ENCODE measurements around the gene ACIN1.

The ACIN1 gene

GRCh38 chr14:23102801-23103200, 7.9 kb upstream of the ACIN1 start:
- no peak overlapping the region for H3K14ac ChIP-seq (ENCODE audit: low read length)
- no CpG with 5 or more reads among the region's 2 CpGs for WGBS, 2 donors (ENCODE audit: extremely low coverage in 2 of 2, insufficient read length in 2 of 2, insufficient replicate concordance in 1 of 2)
- no peaks in the 10 kb centered on the region for H3K9me3 ChIP-seq (replicated peaks in 1 of 2; ENCODE audit: control insufficient read depth in 2 of 2, insufficient read depth in 1 of 2, low read depth in 1 of 2, low read length in 2 of 2)
- no peak overlapping the region for H3K4me3 ChIP-seq (ENCODE audit: low read length in 2 of 2)
- H2BK12ac ChIP-seq (ENCODE audit: low read length): no peak overlapping the region
- H3K9ac ChIP-seq (ENCODE audit: low read depth, low read length, poor library complexity): no peak overlapping the region
- no peaks in the 10 kb centered on the region for H3K27me3 ChIP-seq (ENCODE audit: control insufficient read depth in 3 of 3, insufficient read depth in 3 of 3, low read depth in 1 of 3, low read length in 3 of 3)
- H4K91ac ChIP-seq (ENCODE audit: low read depth, low read length, poor library complexity): no peak overlapping the region
- H3K36me3 ChIP-seq (replicated peaks in 1 of 2; ENCODE audit: control insufficient read depth in 2 of 2, insufficient read depth in 2 of 2, low read length in 2 of 2): peaks cover 7 to 20% of the 10 kb centered on the region in 2 donors
- no peak overlapping the region for H3K27ac ChIP-seq (replicated peaks; ENCODE audit: low read length)
- no peak overlapping the region for H2BK5ac ChIP-seq (ENCODE audit: low read length)
- no peak overlapping the region for H2BK120ac ChIP-seq (ENCODE audit: low read depth, low read length)
- no peak for DNase-seq (ENCODE audit: low spot score)
- H2AK5ac ChIP-seq (ENCODE audit: low read depth, low read length): no peak overlapping the region
- no peak overlapping the region for H3K18ac ChIP-seq (ENCODE audit: low read length)
- H2AFZ ChIP-seq (ENCODE audit: low read length): no peak overlapping the region
- no peaks in the 10 kb centered on the region for H3K4me1 ChIP-seq (ENCODE audit: control insufficient read depth in 2 of 2, insufficient read depth in 1 of 2, low read depth in 1 of 2, low read length in 2 of 2)
- peaks cover 1% of the 10 kb centered on the region for H3K79me1 ChIP-seq (ENCODE audit: low read depth, low read length)
- no peak overlapping the region for H3K4ac ChIP-seq (ENCODE audit: low read length)
- H3K4me2 ChIP-seq (ENCODE audit: insufficient read depth, low read length, poor library complexity, severe bottlenecking): no peak overlapping the region
- no peak overlapping the region for H2BK15ac ChIP-seq (ENCODE audit: low read length)
- H3K23ac ChIP-seq (ENCODE audit: low read depth, low read length, poor library complexity): no peak overlapping the region
- no peak overlapping the region for H4K8ac ChIP-seq (ENCODE audit: low read depth, low read length)

DNA sequence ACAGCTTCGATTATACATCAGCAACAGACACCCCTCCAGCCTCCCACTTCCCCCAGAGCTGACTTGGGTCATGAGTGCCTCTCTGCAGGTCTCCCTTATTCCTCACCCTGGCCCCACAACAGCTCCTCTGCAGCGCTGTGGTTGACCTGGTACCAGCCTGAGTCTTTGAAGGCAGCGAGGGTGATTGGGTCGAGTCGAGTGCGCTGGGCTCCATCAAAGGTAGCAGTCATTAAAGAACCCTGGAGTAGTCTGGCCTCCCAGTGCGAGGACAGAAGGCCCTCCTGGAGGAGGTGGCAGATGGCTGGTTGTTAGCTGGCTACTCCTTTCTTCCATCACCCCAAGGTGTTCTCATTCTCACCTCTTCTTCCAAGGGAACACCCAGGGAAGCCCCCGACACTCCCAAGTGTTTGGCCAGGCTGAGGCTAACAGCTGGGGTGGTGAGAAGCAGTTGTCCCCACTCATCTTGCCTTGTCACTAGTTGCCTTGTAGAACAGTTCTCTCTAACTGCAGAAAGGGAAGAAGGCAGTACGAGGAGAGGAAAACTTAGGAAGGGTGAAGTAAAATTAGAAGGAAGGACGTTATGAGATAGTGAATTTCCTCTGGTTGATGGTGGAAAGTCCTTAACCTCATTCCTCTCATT, 7.2 kb upstream of the ACIN1 start:
- Histone ChIP-seq H2BK12ac (ENCODE audit: low read length) (no peak overlapping the region), H3K9ac (ENCODE audit: low read depth, low read length, poor library complexity) (no peak overlapping the region), H3K27ac (replicated peaks; ENCODE audit: low read length) (no peak overlapping the region), H2BK120ac (ENCODE audit: low read depth, low read length) (no peak overlapping the region), H3K79me1 (ENCODE audit: low read depth, low read length) (peaks cover 4% of the 10 kb centered on the region), H3K18ac (ENCODE audit: low read length) (no peak overlapping the region), H2AK5ac (ENCODE audit: low read depth, low read length) (peak overlapping the region; percentile 26), H3K36me3 (replicated peaks in 1 of 2; ENCODE audit: control insufficient read depth in 2 of 2, insufficient read depth in 2 of 2, low read length in 2 of 2) (peaks cover 11 to 27% of the 10 kb centered on the region in 2 donors), H2AFZ (ENCODE audit: low read length) (no peak overlapping the region), H3K4me2 (ENCODE audit: insufficient read depth, low read length, poor library complexity, severe bottlenecking) (no peak overlapping the region), H3K4me1 (ENCODE audit: control insufficient read depth in 2 of 2, insufficient read depth in 1 of 2, low read depth in 1 of 2, low read length in 2 of 2) (no peaks in the 10 kb centered on the region), H2BK5ac (ENCODE audit: low read length) (no peak overlapping the region), H3K4me3 (ENCODE audit: low read length in 2 of 2) (no peak overlapping the region), H3K23ac (ENCODE audit: low read depth, low read length, poor library complexity) (no peak overlapping the region), H3K27me3 (ENCODE audit: control insufficient read depth in 3 of 3, insufficient read depth in 3 of 3, low read depth in 1 of 3, low read length in 3 of 3) (no peaks in the 10 kb centered on the region), H4K91ac (ENCODE audit: low read depth, low read length, poor library complexity) (no peak overlapping the region), H3K14ac (ENCODE audit: low read length) (no peak overlapping the region), H4K8ac (ENCODE audit: low read depth, low read length) (no peak overlapping the region), H3K9me3 (replicated peaks in 1 of 2; ENCODE audit: control insufficient read depth in 2 of 2, insufficient read depth in 1 of 2, low read depth in 1 of 2, low read length in 2 of 2) (no peaks in the 10 kb centered on the region), H2BK15ac (ENCODE audit: low read length) (no peak overlapping the region), H3K4ac (ENCODE audit: low read length) (no peak overlapping the region)
- no peak for DNase-seq (ENCODE audit: low spot score)
- WGBS, 2 donors (ENCODE audit: extremely low coverage in 2 of 2, insufficient read length in 2 of 2, insufficient replicate concordance in 1 of 2): 100% methylated on average over 2 of the region's 10 CpGs; no CpG with 5 or more reads in 1 of the 2 donors

DNA sequence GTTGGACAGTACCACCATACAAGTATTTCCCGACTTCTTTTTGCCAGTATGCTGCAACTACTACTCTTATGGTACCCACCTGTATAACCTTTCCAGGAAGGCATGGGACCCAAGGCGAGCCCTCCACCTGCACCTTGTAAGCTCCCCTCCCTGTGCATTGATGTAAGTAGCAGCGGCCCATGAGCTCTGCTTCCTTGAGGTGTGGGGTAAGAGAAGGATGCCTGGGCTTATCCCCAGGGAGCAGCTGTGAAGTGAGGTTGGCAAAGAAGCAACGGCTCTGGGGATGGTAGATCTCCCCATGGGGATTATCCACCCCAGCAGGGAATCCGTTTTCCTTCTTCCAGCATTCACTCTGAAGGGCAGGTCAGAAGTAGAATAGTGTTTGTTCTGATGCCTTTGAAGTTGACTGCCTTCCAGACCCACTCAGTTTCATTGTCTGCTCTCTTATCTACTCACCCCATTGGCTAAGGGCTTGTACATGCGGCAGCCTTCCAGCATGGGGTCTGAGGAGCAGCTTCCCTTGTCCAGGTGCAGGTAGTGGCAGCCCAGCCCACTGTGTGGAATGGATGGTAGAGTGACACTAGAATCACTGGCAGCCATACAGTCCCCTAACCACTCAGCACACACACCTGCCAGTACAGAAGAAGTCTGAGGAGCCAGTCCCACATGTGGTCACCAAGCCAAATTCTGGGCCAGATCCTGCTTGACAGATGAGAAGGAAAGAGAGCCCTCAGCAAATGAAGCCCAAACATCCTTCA, 6.5 kb upstream of the ACIN1 start:
- no peak overlapping the region for H3K18ac ChIP-seq (ENCODE audit: low read length)
- H3K9ac ChIP-seq (ENCODE audit: low read depth, low read length, poor library complexity): no peak overlapping the region
- no CpG with 5 or more reads among the region's 6 CpGs for whole genome bisulfite sequencing, 2 donors (ENCODE audit: extremely low coverage in 2 of 2, insufficient read length in 2 of 2, insufficient replicate concordance in 1 of 2)

GRCh38 chr14:23099212-23099861, 4.4 kb upstream of the ACIN1 start:
- Histone ChIP-seq H4K8ac (ENCODE audit: low read depth, low read length) (no peak overlapping the region), H3K9ac (ENCODE audit: low read depth, low read length, poor library complexity) (no peak overlapping the region), H3K23ac (ENCODE audit: low read depth, low read length, poor library complexity) (no peak overlapping the region), H3K4me3 (ENCODE audit: low read length in 2 of 2) (no peak overlapping the region), H3K4ac (ENCODE audit: low read length) (no peak overlapping the region), H2BK5ac (ENCODE audit: low read length) (no peak overlapping the region), H3K27me3 (ENCODE audit: control insufficient read depth in 3 of 3, insufficient read depth in 3 of 3, low read depth in 1 of 3, low read length in 3 of 3) (no peaks in the 10 kb centered on the region), H4K91ac (ENCODE audit: low read depth, low read length, poor library complexity) (no peak overlapping the region), H3K14ac (ENCODE audit: low read length) (no peak overlapping the region), H2BK12ac (ENCODE audit: low read length) (no peak overlapping the region), H3K79me1 (ENCODE audit: low read depth, low read length) (peaks cover 4% of the 10 kb centered on the region), H3K18ac (ENCODE audit: low read length) (no peak overlapping the region), H3K4me2 (ENCODE audit: insufficient read depth, low read length, poor library complexity, severe bottlenecking) (no peak overlapping the region), H3K27ac (replicated peaks; ENCODE audit: low read length) (no peak overlapping the region), H2AFZ (ENCODE audit: low read length) (no peak overlapping the region), H2BK120ac (ENCODE audit: low read depth, low read length) (no peak overlapping the region), H3K4me1 (ENCODE audit: control insufficient read depth in 2 of 2, insufficient read depth in 1 of 2, low read depth in 1 of 2, low read length in 2 of 2) (no peaks in the 10 kb centered on the region), H2AK5ac (ENCODE audit: low read depth, low read length) (no peak overlapping the region), H2BK15ac (ENCODE audit: low read length) (no peak overlapping the region), H3K9me3 (replicated peaks in 1 of 2; ENCODE audit: control insufficient read depth in 2 of 2, insufficient read depth in 1 of 2, low read depth in 1 of 2, low read length in 2 of 2) (no peaks in the 10 kb centered on the region), H3K36me3 (replicated peaks in 1 of 2; ENCODE audit: control insufficient read depth in 2 of 2, insufficient read depth in 2 of 2, low read length in 2 of 2) (peaks cover 11 to 32% of the 10 kb centered on the region in 2 donors)
- no CpG with 5 or more reads among the region's 10 CpGs for WGBS, 2 donors (ENCODE audit: extremely low coverage in 2 of 2, insufficient read length in 2 of 2, insufficient replicate concordance in 1 of 2)
- DNase-seq (ENCODE audit: low spot score): no peak

More for the DNA sequence above, 6.5 kb upstream of the ACIN1 start:
- Histone ChIP-seq H3K4me2 (ENCODE audit: insufficient read depth, low read length, poor library complexity, severe bottlenecking) (no peak overlapping the region), H2AFZ (ENCODE audit: low read length) (no peak overlapping the region), H3K23ac (ENCODE audit: low read depth, low read length, poor library complexity) (no peak overlapping the region), H3K27ac (replicated peaks; ENCODE audit: low read length) (no peak overlapping the region), H2BK120ac (ENCODE audit: low read depth, low read length) (no peak overlapping the region), H3K14ac (ENCODE audit: low read length) (no peak overlapping the region), H3K4me3 (ENCODE audit: low read length in 2 of 2) (no peak overlapping the region), H4K8ac (ENCODE audit: low read depth, low read length) (no peak overlapping the region), H2BK15ac (ENCODE audit: low read length) (no peak overlapping the region), H3K4ac (ENCODE audit: low read length) (no peak overlapping the region), H2BK5ac (ENCODE audit: low read length) (no peak overlapping the region), H3K36me3 (replicated peaks in 1 of 2; ENCODE audit: control insufficient read depth in 2 of 2, insufficient read depth in 2 of 2, low read length in 2 of 2) (peaks cover 11 to 32% of the 10 kb centered on the region in 2 donors), H2AK5ac (ENCODE audit: low read depth, low read length) (no peak overlapping the region), H3K4me1 (ENCODE audit: control insufficient read depth in 2 of 2, insufficient read depth in 1 of 2, low read depth in 1 of 2, low read length in 2 of 2) (no peaks in the 10 kb centered on the region), H3K79me1 (ENCODE audit: low read depth, low read length) (peaks cover 4% of the 10 kb centered on the region), H3K9me3 (replicated peaks in 1 of 2; ENCODE audit: control insufficient read depth in 2 of 2, insufficient read depth in 1 of 2, low read depth in 1 of 2, low read length in 2 of 2) (no peaks in the 10 kb centered on the region), H3K27me3 (ENCODE audit: control insufficient read depth in 3 of 3, insufficient read depth in 3 of 3, low read depth in 1 of 3, low read length in 3 of 3) (no peaks in the 10 kb centered on the region), H2BK12ac (ENCODE audit: low read length) (no peak overlapping the region), H4K91ac (ENCODE audit: low read depth, low read length, poor library complexity) (no peak overlapping the region)
- no peak for DNase-seq (ENCODE audit: low spot score)
